Kidney epithelial cell (primary cell): Measurements from ENCODE around the gene LTBP3. TPM values are rescaled to one million over a fixed set of nuclear protein-coding genes. Genes with fewer than 3 reads are reported as not detected.
A peak's percentile ranks its signal among the peaks of the same experiment; 100 is the strongest.

Experiments
- DNase-seq: peaks from one replicate; pipeline ENCODE4 v3.0.0-alpha.2; 2010; ENCODE audit warnings: low read depth
- H3K27me3 ChIP-seq: 2 replicates; pipeline ENCODE4 v1.6.0; 2011; ENCODE audit warnings: low read length; ENCODE audit not compliant: control insufficient read depth, insufficient read depth
- H3K36me3 ChIP-seq: 2 replicates; pipeline ENCODE4 v1.5.1; 2011; ENCODE audit warnings: low read length; ENCODE audit not compliant: control insufficient read depth, insufficient read depth
- H3K4me3 ChIP-seq: 2 replicates; pipeline ENCODE4 v1.5.1; 2011; ENCODE audit warnings: low read depth, mild to moderate bottlenecking, control low read depth, low read length
- CTCF ChIP-seq: IDR thresholded peaks from 2 replicates; pipeline ENCODE4 v1.5.1; 2011; ENCODE audit warnings: mild to moderate bottlenecking, moderate library complexity, low read length, control low read depth, inconsistent platforms; ENCODE audit not compliant: insufficient read depth, poor library complexity, severe bottlenecking
- total RNA-seq: library from RNA; depleted of rRNA; stranded (reverse); fragments of >200 nt; gene quantifications from 2 replicates; pipeline ENCODE4 v1.2.3, GENCODE V29; 2015

Gene LTBP3
- total RNA-seq, 1 donor from 2014 or later: 116 TPM

GRCh38 chr11:65501472-65502273, 56.5 kb downstream of the LTBP3 start:
- no peaks in the 10 kb centered on the region for H3K27me3 ChIP-seq
- TF ChIP-seq CTCF: no peak
- peaks cover 9% of the 10 kb centered on the region for H3K36me3 ChIP-seq
- peak overlapping the region; percentile 84 for H3K4me3 ChIP-seq
- no peak for DNase-seq

GRCh38 chr11:65501186-65501471, 57.0 kb downstream of the LTBP3 start:
- DNase-seq: no peak
- Histone ChIP-seq H3K27me3 (no peaks in the 10 kb centered on the region), H3K4me3 (peak overlapping the region; percentile 84), H3K36me3 (peaks cover 9% of the 10 kb centered on the region)
- TF ChIP-seq CTCF: no peak

- H3K4me3 ChIP-seq: peak overlapping the region; percentile 84
- no peak for TF ChIP-seq CTCF
- no peaks in the 10 kb centered on the region for H3K27me3 ChIP-seq
- no peak for DNase-seq
- peaks cover 7% of the 10 kb centered on the region for H3K36me3 ChIP-seq
Measured at GRCh38 chr11:65500387-65501185, 57.6 kb downstream of the LTBP3 start.

- no peaks in the 10 kb centered on the region for H3K27me3 ChIP-seq
- peak overlapping the region; percentile 84 for H3K4me3 ChIP-seq
- no peak for TF ChIP-seq CTCF
- peaks cover 2% of the 10 kb centered on the region for H3K36me3 ChIP-seq
- DNase-seq: no peak
Measured at GRCh38 chr11:65499713-65500386, 58.3 kb downstream of the LTBP3 start.

- Histone ChIP-seq H3K36me3 (no peaks in the 10 kb centered on the region), H3K4me3 (peak within 1 kb of the TSS; percentile 84), H3K27me3 (no peaks in the 10 kb centered on the region)
- no peak for TF ChIP-seq CTCF
- no peak for DNase-seq
Measured at GRCh38 chr11:65498977-65499712, 59.0 kb downstream of the LTBP3 start, which contains the start of gene MALAT1. TSS of gene MALAT1 (plus strand) at chr11:65499045.
